HG02798 (cell line): Measurements from ENCODE around the gene CTAG2.
"Not testable (repeated sequence)": the region's sequence is repeated elsewhere in the genome, so short reads cannot be mapped to it uniquely, and the experiment has no call there.

ENCODE experiments used
- ATAC-seq: cut with Tn5 transposase; IDR thresholded peaks from one replicate; pipeline ENCODE4 v1.9.1; 2021; ENCODE audit warnings: mild to moderate bottlenecking; ENCODE audit not compliant: unreplicated experiment, poor library complexity

CTAG2 gene

DNA sequence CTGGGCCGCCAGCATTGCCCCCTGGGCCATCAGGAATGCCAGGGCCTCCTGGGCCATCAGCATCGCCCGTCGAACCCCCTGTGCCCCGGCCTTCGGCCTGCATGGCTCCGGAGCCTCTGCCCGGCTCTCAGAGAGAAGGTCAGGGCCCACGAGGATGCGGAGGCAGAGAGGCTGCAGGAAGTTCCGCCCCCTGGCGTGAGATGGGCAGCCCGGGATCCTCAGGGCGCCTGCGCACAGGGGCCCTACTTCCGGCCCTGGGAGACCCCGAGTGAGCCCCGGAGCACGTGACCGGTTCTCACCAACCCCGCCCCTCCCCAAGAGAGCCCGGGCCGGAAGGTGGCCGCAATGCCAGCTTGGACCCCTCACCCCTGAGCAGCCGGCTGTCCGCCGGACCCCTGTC, at the start of gene CTAG2:
CTAG2 (minus strand) TSS at position 167 of the 400 bp plus-strand sequence; CDS start at position 103, 64 bp downstream.
- not testable (repeated sequence) for ATAC-seq

GRCh38 chrX:154698630-154699248, 45.4 kb upstream of the CTAG2 start:
- no peak for ATAC-seq

GRCh38 chrX:154696676-154697045, 43.3 kb upstream of the CTAG2 start:
- ATAC-seq = no peak

- ATAC-seq = no peak
These were observed 42.7 kb upstream of the CTAG2 start for GRCh38 chrX:154695911-154696675.

GRCh38 chrX:154693394-154693793, 40.0 kb upstream of the CTAG2 start:
- no peak for ATAC-seq

GRCh38 chrX:154690438-154690837, 37.1 kb upstream of the CTAG2 start:
- ATAC-seq = not testable (repeated sequence)

GRCh38 chrX:154672084-154672483, 18.7 kb upstream of the CTAG2 start:
- not testable (repeated sequence) for ATAC-seq

- not testable (repeated sequence) for ATAC-seq
These were observed 17.5 kb upstream of the CTAG2 start for GRCh38 chrX:154670848-154671247.

DNA sequence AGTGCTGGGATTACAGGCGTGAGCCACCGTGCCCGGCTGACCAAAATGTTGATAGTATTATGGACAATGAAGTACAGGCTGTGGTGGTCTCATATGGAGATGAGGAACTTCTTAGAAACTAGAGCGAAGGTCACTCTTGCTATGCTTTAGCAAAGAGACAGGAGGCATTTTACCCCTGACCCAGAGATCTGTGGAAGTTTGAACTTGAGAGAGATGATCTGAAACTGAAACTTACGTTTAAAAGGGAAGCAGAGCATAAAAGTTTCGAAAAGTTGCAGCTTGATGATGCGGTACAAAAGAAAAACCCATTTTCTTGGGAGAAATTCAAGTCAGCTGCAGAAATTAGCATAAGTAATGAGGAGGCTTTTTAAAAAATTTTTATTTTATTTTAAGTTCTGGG, 8.5 kb upstream of the CTAG2 start:
- ATAC-seq = no peak

DNA sequence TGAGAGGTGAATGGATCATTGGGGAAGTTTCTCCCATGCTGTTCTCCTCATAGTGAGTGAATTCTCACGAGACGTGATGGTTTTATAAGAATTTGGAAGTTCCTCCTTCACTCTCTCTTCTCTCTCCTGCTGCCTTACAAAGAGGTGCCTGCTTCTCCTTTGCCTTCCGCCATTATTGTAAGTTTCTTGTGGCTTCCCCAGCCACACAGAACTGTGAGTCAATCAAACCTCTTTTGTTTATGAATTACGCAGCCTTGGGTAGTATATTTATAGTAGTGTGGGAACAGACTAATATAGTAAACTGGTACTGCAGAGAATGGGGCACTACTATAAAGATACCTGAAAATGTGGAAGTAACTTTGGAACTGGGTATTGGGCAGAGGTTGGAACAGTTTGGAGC, 7.8 kb upstream of the CTAG2 start:
- ATAC-seq = no peak

DNA sequence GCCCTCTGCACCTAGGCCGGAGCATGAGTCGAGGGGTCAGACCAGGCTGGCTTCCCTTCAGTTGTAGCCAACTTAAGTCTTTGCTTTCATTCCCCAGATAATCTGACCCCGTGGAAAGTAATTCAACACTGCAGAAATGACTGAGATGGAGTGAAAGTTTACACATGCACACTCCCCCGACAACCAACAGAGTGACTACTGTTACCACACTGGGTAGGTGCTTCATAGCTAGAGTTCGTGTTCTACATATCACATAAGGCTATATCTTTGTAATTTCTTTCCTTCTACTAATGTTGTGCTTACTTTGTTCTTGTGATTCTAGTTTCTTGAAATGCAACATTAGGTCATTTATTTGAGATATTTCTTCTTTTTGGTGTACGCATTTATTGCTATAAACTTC, 7.2 kb upstream of the CTAG2 start:
- no peak for ATAC-seq

- ATAC-seq = no peak
These were observed 5.6 kb upstream of the CTAG2 start for GRCh38 chrX:154658957-154659356.

DNA sequence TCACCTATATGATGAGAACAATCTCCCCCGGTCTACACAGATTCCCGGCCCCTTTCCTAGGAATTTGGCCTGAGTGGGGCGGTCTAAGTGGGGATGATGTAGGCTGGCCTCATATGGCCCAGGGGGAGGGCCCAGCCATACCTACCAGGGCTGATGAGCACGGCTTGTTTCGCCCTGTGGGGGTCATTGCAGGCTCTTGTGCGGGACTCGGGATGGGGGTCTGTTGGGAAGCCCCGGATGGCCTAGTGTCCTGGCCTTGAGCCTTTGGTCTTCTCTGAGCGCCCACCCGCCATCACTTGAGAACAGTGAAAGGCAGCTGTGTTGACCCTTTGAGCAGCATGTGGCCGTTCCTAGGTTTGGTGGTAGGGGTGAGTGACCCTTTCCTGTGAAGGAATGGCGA, 4.8 kb upstream of the CTAG2 start:
- no peak for ATAC-seq

DNA sequence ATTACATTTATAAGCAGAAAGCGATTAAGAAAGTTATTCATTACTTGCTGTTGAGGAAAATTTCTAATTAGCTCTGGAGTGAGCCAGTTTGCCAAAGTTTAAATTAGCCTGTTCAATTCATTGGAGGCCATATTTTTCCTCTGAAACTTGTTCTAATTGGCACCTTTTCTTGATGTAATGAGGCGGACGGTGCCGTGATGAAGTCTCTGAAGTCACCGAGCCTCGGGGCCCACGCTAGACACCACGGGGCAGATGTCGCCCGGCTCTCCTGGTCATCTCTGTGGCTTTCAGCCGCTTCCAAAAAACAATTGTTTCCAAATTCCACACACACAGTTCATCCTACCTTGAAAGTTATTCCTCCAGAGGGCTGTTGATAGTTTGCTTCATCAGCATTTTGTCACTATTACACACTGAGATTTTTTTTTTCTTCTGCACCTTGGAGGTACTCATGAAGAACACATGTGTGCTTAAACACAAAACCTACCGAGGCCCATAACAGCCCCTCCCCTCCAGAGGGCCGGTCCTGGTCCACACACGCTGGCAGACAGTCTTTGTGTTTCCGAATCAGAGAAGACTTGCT, 3.9 kb upstream of the CTAG2 start:
- ATAC-seq = no peak

DNA sequence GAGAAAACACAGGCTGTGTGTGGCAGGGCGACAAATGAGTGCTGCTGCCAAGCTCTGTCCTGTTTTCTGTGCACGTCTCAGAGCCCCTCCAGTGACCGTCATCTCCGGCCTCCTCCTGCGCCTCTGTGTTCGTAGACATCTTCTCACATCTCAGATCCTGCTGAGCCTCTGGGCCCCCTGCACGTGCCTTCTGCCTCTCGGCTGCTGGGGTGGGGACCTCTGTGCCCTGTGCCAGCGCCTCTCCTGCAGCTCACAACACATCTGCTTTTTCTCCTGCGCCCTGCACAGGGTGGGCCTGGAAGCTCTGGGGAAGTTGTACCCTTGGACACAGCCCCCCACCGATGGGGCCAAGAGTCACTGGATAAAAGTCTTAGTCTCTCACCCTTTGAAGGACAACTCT, 2.4 kb upstream of the CTAG2 start:
- no peak for ATAC-seq

DNA sequence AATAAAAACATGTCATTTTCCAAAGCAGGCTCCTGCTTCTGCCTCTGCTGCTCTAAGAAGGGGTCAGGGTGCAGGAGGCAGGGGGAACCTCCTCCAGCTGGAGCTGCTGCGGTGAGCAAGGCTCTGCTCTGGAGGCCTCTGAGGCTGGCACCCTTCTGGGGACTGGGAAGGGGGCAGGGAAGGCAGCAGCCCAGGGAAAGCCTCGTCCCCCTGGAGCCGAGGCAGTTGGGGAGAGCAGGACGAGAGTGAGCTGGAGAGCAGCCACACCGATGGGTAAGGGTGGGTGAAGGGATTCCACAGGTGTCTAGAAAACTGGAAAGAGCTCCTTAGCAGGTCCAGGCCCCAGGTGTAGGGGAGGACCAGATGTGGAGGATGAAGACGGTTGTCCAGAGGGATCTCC, 2.0 kb upstream of the CTAG2 start:
- ATAC-seq = no peak

- ATAC-seq = no peak
These were observed 1.5 kb upstream of the CTAG2 start for GRCh38 chrX:154654925-154655324.

DNA sequence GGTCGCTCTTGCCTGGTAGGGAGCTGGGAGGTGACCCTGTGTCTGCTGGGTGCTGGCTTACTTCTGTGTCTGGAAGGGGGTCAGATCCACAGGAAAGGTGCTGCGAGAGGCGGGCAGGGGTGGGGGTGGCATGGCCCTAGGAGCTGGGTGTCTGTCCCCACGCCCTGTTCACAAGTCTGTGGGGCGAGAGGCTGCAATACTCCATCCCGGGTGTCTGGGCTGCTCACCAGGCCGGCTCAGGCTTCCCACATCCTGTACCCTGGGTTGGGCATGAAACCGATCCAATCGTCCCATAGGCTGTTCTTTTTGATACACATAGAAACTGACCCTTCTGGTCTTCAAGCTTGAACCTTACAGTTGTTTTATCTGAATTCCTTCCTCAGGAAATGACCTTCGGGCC, 993 bp upstream of the CTAG2 start:
- ATAC-seq = no peak

DNA sequence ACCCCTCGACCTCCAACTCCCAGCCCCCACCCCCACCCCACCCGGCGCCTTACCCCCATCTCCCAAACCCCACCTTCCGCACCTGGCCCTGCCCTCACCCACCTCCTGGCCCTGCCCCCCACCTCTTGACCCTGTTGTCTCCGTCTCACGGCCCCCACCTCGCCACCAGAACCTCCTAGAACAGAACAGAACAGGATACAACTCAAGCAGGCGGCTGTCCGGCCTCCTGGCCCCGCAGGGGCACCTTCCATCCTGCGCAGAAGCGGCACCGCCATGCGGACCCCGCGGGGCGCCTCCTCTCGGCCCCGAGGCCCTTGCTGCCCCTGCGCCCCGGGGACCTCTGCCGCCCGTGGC, 354 bp downstream of the CTAG2 start:
- ATAC-seq = no peak

- ATAC-seq = no peak
These were observed 900 bp downstream of the CTAG2 start for GRCh38 chrX:154652311-154653047.

DNA sequence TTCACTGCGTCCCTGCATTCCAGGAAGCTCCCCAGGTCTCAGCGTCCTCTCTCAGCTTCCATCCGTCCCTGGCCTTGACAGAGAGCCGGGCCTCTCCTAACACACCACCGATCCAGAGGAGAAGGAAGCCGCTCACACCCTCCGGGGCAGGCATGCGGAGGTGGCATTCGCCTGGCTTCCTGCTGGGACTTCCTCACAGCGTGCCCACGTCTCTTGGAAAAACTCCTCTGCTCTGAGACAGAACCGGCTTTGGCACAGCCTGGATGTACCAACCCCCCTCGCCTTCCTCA, 3.2 kb downstream of the CTAG2 start:
- no peak for ATAC-seq
